CD14-positive monocyte (primary cell): ENCODE measurements around the gene IRF8. TPM values are rescaled to one million over a fixed set of nuclear protein-coding genes. Genes with fewer than 3 reads are reported as not detected.

Source experiments
- DNase-seq, 3 donors: peaks; one replicate each; pipeline ENCODE4 v3.0.0-alpha.2; 2011 to 2022
- H2AFZ ChIP-seq: 2 replicates; pipeline ENCODE4 v1.6.0; 2012; ENCODE audit warnings: mild to moderate bottlenecking, low read depth, low read length, inconsistent platforms; ENCODE audit not compliant: insufficient read depth, poor library complexity, severe bottlenecking
- H3K27ac ChIP-seq, 2 donors: 1 replicate in 1 of 2; 2 replicates in 1 of 2; pipeline ENCODE4 v1.5.1; 2012 to 2013; ENCODE audit warnings: low read length in 2 of 2, control low read depth in 1 of 2, inconsistent platforms in 1 of 2, low read depth in 1 of 2, mild to moderate bottlenecking in 1 of 2
- H3K27me3 ChIP-seq, 2 donors: one replicate each; pipeline versions ENCODE4 v1.6.0 to v1.6.1; 2011 to 2013; ENCODE audit warnings: low read length in 2 of 2; ENCODE audit not compliant: control insufficient read depth in 2 of 2, insufficient read depth in 2 of 2
- H3K36me3 ChIP-seq, 2 donors: replicated peaks in 1 of 2; 1 replicate in 1 of 2; 2 replicates in 1 of 2; pipeline versions ENCODE4 v1.5.1 to v1.6.1; 2012 to 2013; ENCODE audit warnings: low read length in 2 of 2, control low read depth in 1 of 2, inconsistent platforms in 1 of 2, mild to moderate bottlenecking in 1 of 2; ENCODE audit not compliant: insufficient read depth in 2 of 2, control insufficient read depth in 1 of 2
- H3K4me1 ChIP-seq, 2 donors: 1 replicate in 1 of 2; 2 replicates in 1 of 2; pipeline versions ENCODE4 v1.5.1 to v1.6.1; 2012 to 2013; ENCODE audit warnings: low read length in 2 of 2, control low read depth in 1 of 2, inconsistent platforms in 1 of 2, mild to moderate bottlenecking in 1 of 2, moderate library complexity in 1 of 2; ENCODE audit not compliant: insufficient read depth in 2 of 2, control insufficient read depth in 1 of 2
- H3K4me2 ChIP-seq: replicated peaks from 2 replicates; pipeline ENCODE3; 2012; ENCODE audit warnings: low read length, moderate library complexity, mild to moderate bottlenecking; ENCODE audit not compliant: poor library complexity, severe bottlenecking; ENCODE audit errors: extremely low read depth
- H3K4me3 ChIP-seq, 3 experiments: fragments of 200-600 bp in 1 of 3; sonication (generic) in 1 of 3; replicated peaks in 1 of 3; 1 replicate in 2 of 3; 2 replicates in 1 of 3; pipeline ENCODE4 v1.5.1; 2011 to 2013; ENCODE audit warnings: low read length in 3 of 3, mild to moderate bottlenecking in 3 of 3, control low read depth in 2 of 3, low read depth in 2 of 3, inconsistent platforms in 1 of 3, moderate library complexity in 1 of 3
- H3K79me2 ChIP-seq: 2 replicates; pipeline ENCODE4 v1.6.0; 2012; ENCODE audit warnings: mild to moderate bottlenecking, control low read depth, inconsistent platforms, low read length, moderate library complexity; ENCODE audit not compliant: insufficient read depth
- H3K9ac ChIP-seq: 2 replicates; pipeline ENCODE4 v1.6.0; 2017; ENCODE audit warnings: low read length, mild to moderate bottlenecking; ENCODE audit not compliant: insufficient read depth, poor library complexity, severe bottlenecking
- H3K9me3 ChIP-seq, 2 donors: replicated peaks in 1 of 2; 1 replicate in 1 of 2; 2 replicates in 1 of 2; pipeline versions ENCODE4 v1.5.1 to v1.6.1; 2012 to 2013; ENCODE audit warnings: low read length in 2 of 2, control low read depth in 1 of 2; ENCODE audit not compliant: control insufficient read depth in 1 of 2, insufficient read depth in 1 of 2
- H4K20me1 ChIP-seq: 2 replicates; pipeline ENCODE4 v1.6.0; 2012; ENCODE audit warnings: mild to moderate bottlenecking, low read length, control low read depth, moderate library complexity; ENCODE audit not compliant: insufficient read depth
- H3K27ac Mint-ChIP-seq, 7 donors: one replicate each; pipeline ENCODE4 v1.8.0; 2020; ENCODE audit warnings: mild to moderate bottlenecking in 7 of 7, mixed read lengths in 7 of 7, moderate library complexity in 6 of 7, inconsistent platforms in 2 of 7
- H3K27me3 Mint-ChIP-seq, 3 donors: one replicate each; pipeline ENCODE4 v1.8.0; 2021 to 2022; ENCODE audit warnings: low read depth in 3 of 3, mild to moderate bottlenecking in 3 of 3, mixed read lengths in 3 of 3, moderate library complexity in 3 of 3, inconsistent platforms in 1 of 3
- H3K36me3 Mint-ChIP-seq, 2 donors: one replicate each; pipeline ENCODE4 v1.8.0; 2020; ENCODE audit warnings: mixed read lengths in 2 of 2, inconsistent platforms in 1 of 2, mild to moderate bottlenecking in 1 of 2
- H3K4me1 Mint-ChIP-seq: one replicate; pipeline ENCODE4 v1.8.0; 2020; ENCODE audit warnings: mild to moderate bottlenecking, mixed read lengths
- H3K4me3 Mint-ChIP-seq, 2 donors: one replicate each; pipeline ENCODE4 v1.8.0; 2020; ENCODE audit warnings: mild to moderate bottlenecking in 2 of 2, mixed read lengths in 2 of 2, moderate library complexity in 1 of 2
- H3K9me3 Mint-ChIP-seq, 7 donors: one replicate each; pipeline ENCODE4 v1.8.0; 2020 to 2022; ENCODE audit warnings: mixed read lengths in 7 of 7, mild to moderate bottlenecking in 6 of 7, moderate library complexity in 6 of 7, inconsistent platforms in 2 of 7
- WGBS: methylation state at CpG from one replicate; pipeline ENCODE4 v1.1.5; 2013; ENCODE audit warnings: missing lambda C conversion rate; ENCODE audit not compliant: insufficient coverage; 5-methylcytosine and 5-hydroxymethylcytosine counted together
- intact Hi-C, 2 donors: fragments of 100-400 bp; cut with micrococcal nuclease; formaldehyde crosslinking; loops; one replicate each; pipeline versions ENCODE4 v1.15.0 to v1.15.1; 2023
- polyA plus RNA-seq, 3 donors: library from polyadenylated mRNA; depleted of rRNA in 1 of 3; unstranded in 2 of 3; stranded (reverse) in 1 of 3; fragments of 300-500 nt in 2 of 3; fragments of >200 nt in 1 of 3; fragmentation: Illumina TruSeq in 2 of 3; gene quantifications; 1 replicate in 2 of 3; 2 replicates in 1 of 3; pipeline ENCODE4 v1.2.3, GENCODE V29; 2012 to 2021
- TF ChIP-seq, protein P1 (sequence below): fragments of 200-600 bp; IDR thresholded peaks from one replicate; pipeline ENCODE4 v1.8.0; 2022; ENCODE audit warnings: antibody characterized with exemption, mild to moderate bottlenecking

Gene IRF8
- polyA plus RNA-seq, 3 donors = 157 to 187 (median 184) TPM

DNA sequence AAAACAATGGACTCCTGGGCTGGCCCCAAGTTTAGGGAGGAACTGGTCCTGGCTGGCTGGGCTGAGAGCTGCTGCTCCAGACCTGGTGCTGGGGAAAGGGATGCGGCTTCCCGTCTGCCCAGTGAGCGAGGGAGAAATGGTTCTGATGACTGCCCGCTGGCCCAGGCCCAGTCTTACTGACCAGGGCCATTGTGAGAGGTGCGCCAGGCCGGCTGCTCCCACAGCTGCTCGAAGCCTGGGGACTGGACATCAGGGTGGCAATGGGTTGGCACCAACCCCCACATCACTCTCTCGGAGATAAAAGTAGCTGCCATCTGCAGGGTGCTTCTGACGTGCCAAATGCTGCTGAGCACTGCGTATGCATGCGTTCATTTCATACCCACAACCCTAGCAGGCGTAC is 53.2 kb downstream of the IRF8 start:
- H3K27ac Mint-ChIP-seq = no peak overlapping the region
- H3K27me3 Mint-ChIP-seq = peaks cover 0 to 15% (median 6%) of the 10 kb centered on the region in 3 donors
- Histone ChIP-seq H3K79me2 (no peaks in the 10 kb centered on the region), H3K27me3 (no peaks in the 10 kb centered on the region), H3K4me3 (no peak overlapping the region), H2AFZ (no peak overlapping the region), H3K36me3 (no peaks in the 10 kb centered on the region), H4K20me1 (no peaks in the 10 kb centered on the region), H3K27ac (no peak overlapping the region), H3K9me3 (no peaks in the 10 kb centered on the region), H3K4me2 (no peak overlapping the region), H3K4me1 (peaks cover 36 to 48% of the 10 kb centered on the region in 2 donors), H3K9ac (no peak overlapping the region)
- no peak for DNase-seq
- 93% methylated on average over 11 of the region's 12 CpGs for WGBS
- peaks cover 0 to 3% (median 0%) of the 10 kb centered on the region in 7 donors for H3K9me3 Mint-ChIP-seq
- peaks cover 49% of the 10 kb centered on the region for H3K4me1 Mint-ChIP-seq
- no peak overlapping the region for H3K4me3 Mint-ChIP-seq
- H3K36me3 Mint-ChIP-seq = no peaks in the 10 kb centered on the region
- TF ChIP-seq, protein P1, sequence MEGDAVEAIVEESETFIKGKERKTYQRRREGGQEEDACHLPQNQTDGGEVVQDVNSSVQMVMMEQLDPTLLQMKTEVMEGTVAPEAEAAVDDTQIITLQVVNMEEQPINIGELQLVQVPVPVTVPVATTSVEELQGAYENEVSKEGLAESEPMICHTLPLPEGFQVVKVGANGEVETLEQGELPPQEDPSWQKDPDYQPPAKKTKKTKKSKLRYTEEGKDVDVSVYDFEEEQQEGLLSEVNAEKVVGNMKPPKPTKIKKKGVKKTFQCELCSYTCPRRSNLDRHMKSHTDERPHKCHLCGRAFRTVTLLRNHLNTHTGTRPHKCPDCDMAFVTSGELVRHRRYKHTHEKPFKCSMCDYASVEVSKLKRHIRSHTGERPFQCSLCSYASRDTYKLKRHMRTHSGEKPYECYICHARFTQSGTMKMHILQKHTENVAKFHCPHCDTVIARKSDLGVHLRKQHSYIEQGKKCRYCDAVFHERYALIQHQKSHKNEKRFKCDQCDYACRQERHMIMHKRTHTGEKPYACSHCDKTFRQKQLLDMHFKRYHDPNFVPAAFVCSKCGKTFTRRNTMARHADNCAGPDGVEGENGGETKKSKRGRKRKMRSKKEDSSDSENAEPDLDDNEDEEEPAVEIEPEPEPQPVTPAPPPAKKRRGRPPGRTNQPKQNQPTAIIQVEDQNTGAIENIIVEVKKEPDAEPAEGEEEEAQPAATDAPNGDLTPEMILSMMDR = no peak
- intact Hi-C loops = no loop called here

DNA sequence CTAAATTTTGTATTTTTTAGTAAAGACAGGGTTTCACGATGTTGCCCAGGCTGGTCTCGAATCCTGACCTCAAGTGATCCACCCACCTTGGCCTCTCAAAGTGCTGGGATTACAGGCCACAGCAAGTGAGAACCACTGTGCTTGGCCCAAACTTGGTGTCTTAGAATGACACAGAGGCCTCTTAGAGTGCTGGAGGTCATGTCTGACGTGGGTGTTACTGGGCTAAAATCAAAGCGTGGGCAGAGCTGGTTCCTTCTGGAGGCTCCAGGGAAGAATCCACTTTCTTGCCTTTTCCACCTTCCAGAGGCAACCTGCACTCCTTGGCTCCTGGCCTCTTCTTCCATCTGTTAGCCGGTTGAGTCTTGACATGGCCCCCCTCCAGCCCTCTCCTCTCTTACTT is 53.8 kb downstream of the IRF8 start:
- H3K27me3 Mint-ChIP-seq = peaks cover 0 to 12% (median 6%) of the 10 kb centered on the region in 3 donors
- Histone ChIP-seq H3K4me2 (no peak overlapping the region), H3K9ac (no peak overlapping the region), H3K27me3 (no peaks in the 10 kb centered on the region), H4K20me1 (no peaks in the 10 kb centered on the region), H3K36me3 (no peaks in the 10 kb centered on the region), H3K79me2 (no peaks in the 10 kb centered on the region), H3K9me3 (no peaks in the 10 kb centered on the region), H3K4me1 (peaks cover 34 to 45% of the 10 kb centered on the region in 2 donors), H2AFZ (no peak overlapping the region), H3K4me3 (no peak overlapping the region), H3K27ac (no peak overlapping the region)
- H3K4me1 Mint-ChIP-seq = peaks cover 48% of the 10 kb centered on the region
- intact Hi-C loops = no loop called here
- no peak for DNase-seq
- H3K9me3 Mint-ChIP-seq = peaks cover 0 to 3% (median 0%) of the 10 kb centered on the region in 7 donors
- no peaks in the 10 kb centered on the region for H3K36me3 Mint-ChIP-seq
- WGBS = 92% methylated on average over 5 of the region's 5 CpGs
- H3K27ac Mint-ChIP-seq = no peak overlapping the region
- TF ChIP-seq, protein P1 = no peak
- no peak overlapping the region for H3K4me3 Mint-ChIP-seq
